Naive thymus-derived CD8-positive, alpha-beta T cell (primary cell): ENCODE results near the gene PDE4D. TPM values are rescaled to one million over a fixed set of nuclear protein-coding genes. Genes with fewer than 3 reads are reported as not detected.

Experiments used
- ATAC-seq, 2 donors: fragments of 150-1000 bp; cut with Tn5 transposase in 1 of 2; sonication (Bioruptor Pico), chemical (Tn5 transposase) in 1 of 2; 1 replicate in 1 of 2; 2 replicates in 1 of 2; pipeline ENCODE4 v1.10.0; 2021; ENCODE audit warnings: mild to moderate bottlenecking in 2 of 2, moderate library complexity in 2 of 2
- POLR2A ChIA-PET: fragments of 350-600 bp; sonication (Branson Sonifier 250); formaldehyde crosslinking; loops from one replicate; lab custom pipeline; 2021; ENCODE audit warnings: antibody characterized with exemption; lab: Charles Lee
- DNase-seq, 10 donors: peaks; one replicate each; pipeline versions ENCODE4 v3.0.0 to v3.0.0-alpha.2; 2020 to 2022
- H3K27ac Mint-ChIP-seq, 10 donors: one replicate each; pipeline ENCODE4 v1.8.0; 2020 to 2022; ENCODE audit warnings: mild to moderate bottlenecking in 10 of 10, mixed read lengths in 10 of 10, moderate library complexity in 4 of 10, inconsistent platforms in 1 of 10
- H3K27me3 Mint-ChIP-seq, 5 donors: one replicate each; pipeline ENCODE4 v1.8.0; 2021 to 2022; ENCODE audit warnings: mixed read lengths in 5 of 5
- H3K36me3 Mint-ChIP-seq, 3 donors: one replicate each; pipeline ENCODE4 v1.8.0; 2020 to 2022; ENCODE audit warnings: mixed read lengths in 3 of 3, mild to moderate bottlenecking in 2 of 3, inconsistent platforms in 1 of 3
- H3K4me1 Mint-ChIP-seq, 4 donors: one replicate each; pipeline ENCODE4 v1.8.0; 2021 to 2022; ENCODE audit warnings: mixed read lengths in 4 of 4
- H3K4me3 Mint-ChIP-seq, 10 donors: one replicate each; pipeline ENCODE4 v1.8.0; 2020 to 2022; ENCODE audit warnings: mild to moderate bottlenecking in 10 of 10, mixed read lengths in 10 of 10, moderate library complexity in 6 of 10, inconsistent platforms in 1 of 10
- H3K9me3 Mint-ChIP-seq, 9 donors: one replicate each; pipeline ENCODE4 v1.8.0; 2020 to 2022; ENCODE audit warnings: mixed read lengths in 9 of 9, mild to moderate bottlenecking in 3 of 9, inconsistent platforms in 1 of 9, moderate library complexity in 1 of 9
- polyA plus RNA-seq, 3 donors: library from polyadenylated mRNA; unstranded; fragments of 300-500 nt; fragmentation: Illumina TruSeq; gene quantifications; one replicate each; pipeline ENCODE4 v1.2.3, GENCODE V29; 2021
- total RNA-seq, 8 experiments: library from RNA in 2 of 8; stranded (reverse) in 2 of 8; gene quantifications; one replicate each; pipeline ENCODE4 v1.2.3 and lab custom pipeline; 2021 to 2026

The PDE4D gene
- total and polyA plus RNA-seq, 5 experiments from 2014 or later, result 5.8 to 35.9 (median 8.8) TPM

DNA sequence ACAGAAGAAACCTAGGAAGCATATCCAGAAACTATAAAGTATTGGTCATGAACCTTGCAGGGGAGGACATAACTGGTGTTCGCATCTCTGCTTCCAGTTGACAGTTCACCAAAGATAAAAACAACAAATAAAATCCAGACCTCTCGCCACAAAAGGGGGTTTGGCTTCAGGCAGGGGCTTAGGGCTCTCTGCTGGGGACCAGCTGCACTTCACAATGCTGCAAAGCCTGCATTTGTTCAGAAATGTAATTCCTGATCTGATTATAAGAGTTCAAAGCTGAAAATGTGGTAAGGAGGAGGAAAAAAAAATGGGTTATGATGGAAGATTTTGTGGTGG is 79.0 kb downstream of the PDE4D start:
- peaks cover 8 to 35% (median 14%) of the 10 kb centered on the region in 5 donors for H3K27me3 Mint-ChIP-seq
- POLR2A ChIA-PET, result no interaction called here
- H3K4me1 Mint-ChIP-seq, result peaks cover 0 to 4% (median under 1%) of the 10 kb centered on the region in 4 donors
- DNase-seq, result no peak
- H3K27ac Mint-ChIP-seq, result no peak overlapping the region
- no peak overlapping the region for H3K4me3 Mint-ChIP-seq
- no peak for ATAC-seq
- H3K36me3 Mint-ChIP-seq, result no peaks in the 10 kb centered on the region
- H3K9me3 Mint-ChIP-seq, result no peaks in the 10 kb centered on the region

- Mint-ChIP-seq H3K9me3 (no peaks in the 10 kb centered on the region), H3K27ac (no peak overlapping the region), H3K27me3 (peaks cover 8 to 35% (median 15%) of the 10 kb centered on the region in 5 donors), H3K4me1 (peaks cover 0 to 4% (median under 1%) of the 10 kb centered on the region in 4 donors), H3K36me3 (no peaks in the 10 kb centered on the region), H3K4me3 (no peak overlapping the region)
- POLR2A ChIA-PET, result no interaction called here
- ATAC-seq, result no peak
- DNase-seq, result no peak
Observed at GRCh38 chr5:59813761-59814536, 79.6 kb downstream of the PDE4D start.

DNA sequence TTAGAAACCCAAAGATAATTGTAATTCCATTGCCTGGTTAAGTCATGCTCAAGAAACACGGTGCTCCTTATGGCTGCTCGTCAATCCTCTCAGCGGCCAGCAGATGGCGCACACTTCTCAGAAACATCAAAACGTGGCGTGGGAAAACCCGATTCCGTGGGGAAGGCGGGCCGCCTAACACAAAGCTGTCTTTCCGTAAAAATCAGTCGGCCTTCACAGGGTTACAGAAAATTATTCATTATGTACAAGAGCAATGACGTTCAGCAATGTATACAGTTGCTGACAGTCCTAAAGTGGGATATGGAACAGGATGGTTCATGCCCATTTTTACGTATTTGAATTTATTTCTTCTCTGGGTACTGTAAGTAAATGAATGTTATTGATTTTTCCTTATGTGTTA is 83.5 kb downstream of the PDE4D start:
- POLR2A ChIA-PET, result no interaction called here
- no peaks in the 10 kb centered on the region for H3K36me3 Mint-ChIP-seq
- H3K4me1 Mint-ChIP-seq, result peaks cover 0 to 4% (median under 1%) of the 10 kb centered on the region in 4 donors
- peak; percentile 10 to 65 (median 42) for DNase-seq
- H3K27me3 Mint-ChIP-seq, result peaks cover 8 to 42% (median 13%) of the 10 kb centered on the region in 5 donors
- H3K27ac Mint-ChIP-seq, result peak overlapping the region in 1 of 10 donors; percentile 16
- H3K4me3 Mint-ChIP-seq, result peak overlapping the region in 2 of 10 donors; percentile 55 to 56
- no peaks in the 10 kb centered on the region for H3K9me3 Mint-ChIP-seq
- ATAC-seq, result peak; percentile 48 to 49

DNA sequence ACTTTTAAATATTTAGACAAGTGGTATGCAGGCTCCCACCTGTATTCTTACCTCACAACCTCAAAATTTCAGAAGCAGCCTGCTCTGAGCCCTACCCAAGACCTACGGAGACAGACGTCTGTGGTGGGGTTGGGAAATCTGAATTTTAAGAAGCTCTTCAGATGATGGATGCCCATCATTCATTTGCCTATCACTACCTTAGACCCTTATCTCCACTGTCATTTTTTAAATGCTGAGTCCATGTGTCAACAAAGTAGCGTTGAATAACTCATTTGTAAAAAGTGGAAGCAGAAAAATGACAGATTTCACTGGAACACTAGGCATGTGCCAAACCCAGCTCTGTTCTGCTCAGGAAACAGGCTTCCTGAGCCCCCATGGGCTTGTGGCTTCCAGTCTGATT is 85.7 kb downstream of the PDE4D start:
- no peaks in the 10 kb centered on the region for H3K9me3 Mint-ChIP-seq
- H3K27ac Mint-ChIP-seq, result no peak overlapping the region
- H3K4me3 Mint-ChIP-seq, result no peak overlapping the region
- POLR2A ChIA-PET, result no interaction called here
- DNase-seq (no peak), ATAC-seq (no peak)
- peaks cover 0 to 4% (median under 1%) of the 10 kb centered on the region in 4 donors for H3K4me1 Mint-ChIP-seq
- peaks cover 8 to 42% (median 13%) of the 10 kb centered on the region in 5 donors for H3K27me3 Mint-ChIP-seq
- H3K36me3 Mint-ChIP-seq, result no peaks in the 10 kb centered on the region

DNA sequence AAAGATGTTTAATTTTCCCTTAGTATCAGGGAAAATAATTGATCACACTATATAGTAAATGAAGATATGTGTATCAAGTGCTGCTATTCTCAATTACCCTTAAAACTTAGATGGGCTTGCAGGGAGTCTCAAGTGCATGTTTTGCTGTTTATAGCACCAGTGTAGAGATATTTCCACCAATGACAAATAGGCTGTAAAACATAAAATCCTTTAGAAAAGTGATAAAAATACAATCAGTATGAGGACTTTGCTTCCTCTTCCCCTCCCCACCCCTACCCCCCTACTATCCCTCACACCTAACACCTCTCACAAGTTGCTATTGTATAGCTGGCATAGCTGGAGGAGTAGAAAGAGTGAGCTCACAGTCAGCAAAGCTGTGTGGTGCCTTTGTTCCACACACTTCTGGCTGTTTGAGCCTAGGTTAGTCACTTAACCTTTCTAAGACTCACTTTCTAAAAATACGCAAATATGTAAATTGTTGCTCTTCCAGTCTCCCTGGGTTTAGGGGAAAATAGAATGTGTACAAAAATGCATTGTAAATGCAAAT is 93.1 kb downstream of the PDE4D start:
- POLR2A ChIA-PET, result no interaction called here
- H3K27ac Mint-ChIP-seq, result no peak overlapping the region
- H3K4me1 Mint-ChIP-seq, result peaks cover 0 to 3% (median 0%) of the 10 kb centered on the region in 4 donors
- DNase-seq, result no peak
- ATAC-seq, result no peak
- no peak overlapping the region for H3K4me3 Mint-ChIP-seq
- no peaks in the 10 kb centered on the region for H3K9me3 Mint-ChIP-seq
- no peaks in the 10 kb centered on the region for H3K36me3 Mint-ChIP-seq
- peaks cover 0 to 4% (median 1%) of the 10 kb centered on the region in 5 donors for H3K27me3 Mint-ChIP-seq

DNA sequence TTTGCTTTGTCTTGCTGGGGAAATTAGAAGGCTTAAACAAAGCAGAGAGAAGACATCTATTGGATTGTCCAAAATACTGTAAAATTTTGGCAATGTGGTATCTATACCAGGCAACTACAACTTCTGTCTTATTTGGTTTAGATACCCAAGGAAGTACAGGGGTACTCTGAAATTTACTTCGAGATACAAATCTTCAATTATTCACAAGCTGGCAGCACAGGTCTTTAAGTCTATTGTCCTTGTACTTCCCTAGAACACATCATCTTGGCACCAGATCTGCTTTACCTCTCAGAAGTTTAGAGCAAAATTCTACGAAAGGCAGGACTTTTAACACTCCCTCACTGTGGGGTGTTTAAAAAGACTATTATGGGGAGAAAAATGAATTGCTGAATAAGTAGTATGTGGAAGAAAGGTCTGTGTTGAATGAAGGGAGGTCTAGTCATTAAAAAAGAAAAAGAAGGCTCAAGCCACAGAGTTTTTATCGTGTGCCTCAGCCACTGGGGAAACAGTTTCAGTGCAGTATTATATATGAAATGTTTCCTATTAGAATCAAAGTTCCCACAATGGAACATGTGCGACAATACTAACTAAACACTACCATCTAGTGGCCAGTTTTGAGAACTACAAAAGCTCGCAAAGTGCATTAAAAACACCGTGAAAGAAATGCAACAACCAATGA is 93.7 kb downstream of the PDE4D start:
- Mint-ChIP-seq H3K4me1 (peaks cover 0 to 7% (median 0%) of the 10 kb centered on the region in 4 donors), H3K4me3 (no peak overlapping the region), H3K27me3 (peaks cover 0 to 4% (median 3%) of the 10 kb centered on the region in 5 donors), H3K9me3 (no peaks in the 10 kb centered on the region), H3K36me3 (no peaks in the 10 kb centered on the region), H3K27ac (no peak overlapping the region)
- POLR2A ChIA-PET, result no interaction called here
- DNase-seq (peak in 5 of 10 donors; percentile 5 to 53 (median 41)), ATAC-seq (peak; percentile 57 to 58)

DNA sequence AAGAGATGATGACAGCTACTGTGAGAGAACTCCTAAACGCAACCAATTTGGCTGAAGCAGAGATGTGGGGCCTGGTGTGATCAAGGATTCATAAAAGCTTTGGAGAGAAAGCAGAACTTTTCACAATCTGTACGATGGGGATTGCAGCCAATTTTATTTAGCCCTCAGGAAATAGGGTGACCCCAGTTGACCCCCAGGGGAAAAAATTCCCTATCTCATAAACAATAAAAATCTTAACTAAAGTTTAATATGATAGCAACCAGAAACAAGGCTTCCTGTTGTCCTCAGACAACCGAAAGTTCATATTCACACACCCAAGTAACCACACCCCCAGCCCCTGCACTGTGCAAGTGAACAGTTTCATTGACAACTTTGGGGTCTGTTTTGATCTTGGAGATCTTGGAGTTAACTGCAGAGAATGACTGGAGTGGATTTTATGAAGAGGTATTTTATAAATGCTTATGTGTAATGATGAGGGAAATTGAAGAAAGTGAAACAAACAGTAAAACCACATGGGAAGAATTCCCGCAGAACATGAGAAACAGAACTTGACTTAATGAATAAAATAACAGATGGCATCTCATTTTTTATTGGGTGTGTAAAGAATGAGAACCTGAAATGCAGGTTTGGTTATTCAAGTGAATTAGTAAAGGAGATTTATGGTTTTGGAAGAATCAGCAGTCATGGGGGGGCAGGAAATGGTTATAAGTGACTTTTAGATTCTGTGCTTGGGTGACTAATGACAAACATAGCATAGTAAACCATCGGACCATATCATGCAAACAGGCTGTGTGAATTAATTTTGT is 94.5 kb downstream of the PDE4D start:
- Mint-ChIP-seq H3K27me3 (peaks cover 0 to 5% (median 3%) of the 10 kb centered on the region in 5 donors), H3K4me1 (peaks cover 0 to 8% (median 0%) of the 10 kb centered on the region in 4 donors), H3K4me3 (no peak overlapping the region), H3K9me3 (no peaks in the 10 kb centered on the region), H3K27ac (no peak overlapping the region), H3K36me3 (no peaks in the 10 kb centered on the region)
- DNase-seq, result no peak
- ATAC-seq, result peak; percentile 20 to 36
- POLR2A ChIA-PET, result no interaction called here

GRCh38 chr5:59795141-59795540 is 98.4 kb downstream of the PDE4D start:
- Mint-ChIP-seq H3K27me3 (peaks cover 0 to 15% (median 4%) of the 10 kb centered on the region in 5 donors), H3K4me1 (peaks cover 0 to 16% (median 3%) of the 10 kb centered on the region in 4 donors), H3K4me3 (no peak overlapping the region), H3K36me3 (no peaks in the 10 kb centered on the region), H3K27ac (no peak overlapping the region), H3K9me3 (no peaks in the 10 kb centered on the region)
- POLR2A ChIA-PET, result no interaction called here
- ATAC-seq, result no peak
- no peak for DNase-seq

- Mint-ChIP-seq H3K36me3 (no peaks in the 10 kb centered on the region), H3K27me3 (peaks cover 0 to 18% (median 4%) of the 10 kb centered on the region in 5 donors), H3K9me3 (no peaks in the 10 kb centered on the region), H3K4me1 (peaks cover 0 to 21% (median 3%) of the 10 kb centered on the region in 4 donors), H3K4me3 (no peak overlapping the region), H3K27ac (no peak overlapping the region)
- ATAC-seq, result no peak
- DNase-seq, result no peak
- POLR2A ChIA-PET, result no interaction called here
Observed at GRCh38 chr5:59792983-59793585, 100.4 kb downstream of the PDE4D start.

- H3K27me3 Mint-ChIP-seq, result peaks cover 0 to 21% (median 5%) of the 10 kb centered on the region in 5 donors
- ATAC-seq (no peak), DNase-seq (no peak)
- H3K9me3 Mint-ChIP-seq, result no peaks in the 10 kb centered on the region
- POLR2A ChIA-PET, result no interaction called here
- peaks cover 0 to 21% (median 3%) of the 10 kb centered on the region in 4 donors for H3K4me1 Mint-ChIP-seq
- H3K27ac Mint-ChIP-seq, result no peak overlapping the region
- no peak overlapping the region for H3K4me3 Mint-ChIP-seq
- H3K36me3 Mint-ChIP-seq, result no peaks in the 10 kb centered on the region
Observed at GRCh38 chr5:59791617-59792016, 101.9 kb downstream of the PDE4D start.

DNA sequence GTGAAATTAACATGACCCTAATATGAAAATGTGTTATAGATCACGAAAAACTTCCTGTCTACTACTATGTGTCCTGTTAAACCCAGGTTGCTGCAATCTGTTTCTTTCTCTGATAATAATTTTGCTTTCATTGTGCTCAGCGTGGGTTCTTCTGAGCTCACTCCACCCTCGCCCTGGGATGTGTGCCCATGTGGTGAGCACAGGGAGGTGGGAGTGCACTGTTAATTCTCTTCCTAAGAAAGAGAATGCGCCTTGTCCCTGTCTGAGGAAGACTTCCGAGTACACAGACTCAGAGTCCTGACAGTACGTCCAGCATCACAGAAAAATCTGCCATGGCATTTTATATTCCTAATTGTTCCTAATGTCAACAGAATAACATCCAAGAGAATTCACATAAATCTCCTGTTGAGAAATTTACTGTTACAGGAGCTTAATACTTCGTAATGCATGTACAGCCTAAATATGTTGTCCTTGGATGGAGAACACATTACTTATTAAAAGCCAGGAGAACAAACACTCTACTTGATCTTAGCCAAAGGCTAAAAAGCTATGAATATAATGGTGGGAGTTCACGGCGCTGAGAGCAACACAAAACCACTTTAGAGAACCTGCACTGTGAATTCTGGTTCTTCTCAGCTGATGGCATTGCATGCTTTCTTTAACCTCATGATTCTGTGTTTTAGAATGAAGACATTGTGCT is 102.6 kb downstream of the PDE4D start:
- H3K27ac Mint-ChIP-seq, result peak overlapping the region in 3 of 10 donors; percentile 12 to 61 (median 49)
- H3K36me3 Mint-ChIP-seq, result no peaks in the 10 kb centered on the region
- ATAC-seq, result no peak
- peak overlapping the region in 1 of 10 donors; percentile 25 for H3K4me3 Mint-ChIP-seq
- no peaks in the 10 kb centered on the region for H3K9me3 Mint-ChIP-seq
- H3K4me1 Mint-ChIP-seq, result peaks cover 0 to 21% (median 3%) of the 10 kb centered on the region in 4 donors
- H3K27me3 Mint-ChIP-seq, result peaks cover 0 to 26% (median 6%) of the 10 kb centered on the region in 5 donors
- DNase-seq, result no peak
- POLR2A ChIA-PET, result no interaction called here
